HG03039 (cell line): Measurements from ENCODE around the gene ABCA7.

Source experiments
- ATAC-seq: cut with Tn5 transposase; IDR thresholded peaks from one replicate; pipeline ENCODE4 v1.9.1; 2021; ENCODE audit warnings: mild to moderate bottlenecking, moderate library complexity; ENCODE audit not compliant: unreplicated experiment

The ABCA7 gene

GRCh38 chr19:1039646-1040475 is at the start of gene ABCA7:
Gene ABCA7, plus strand, starts transcription at chr19:1040107. Its CDS starts 1,255 bp downstream, at chr19:1041362.
- peak; percentile 67 for ATAC-seq

- ATAC-seq: no peak
Observed at GRCh38 chr19:990119-990571, 49.8 kb upstream of the ABCA7 start.

GRCh38 chr19:990746-991145 is 49.2 kb upstream of the ABCA7 start:
- no peak for ATAC-seq

GRCh38 chr19:991174-991931 is 48.6 kb upstream of the ABCA7 start:
- no peak for ATAC-seq

- ATAC-seq: no peak
Observed at GRCh38 chr19:991932-992669, 47.8 kb upstream of the ABCA7 start.

- no peak for ATAC-seq
Observed at GRCh38 chr19:992670-993055, 47.2 kb upstream of the ABCA7 start.

- ATAC-seq: no peak
Observed at GRCh38 chr19:993361-993830, 46.5 kb upstream of the ABCA7 start.

GRCh38 chr19:993831-994393 is 46.0 kb upstream of the ABCA7 start:
- ATAC-seq: no peak

GRCh38 chr19:994516-994915 is 45.4 kb upstream of the ABCA7 start:
- no peak for ATAC-seq

GRCh38 chr19:995051-995827 is 44.7 kb upstream of the ABCA7 start:
- no peak for ATAC-seq

- no peak for ATAC-seq
Observed at GRCh38 chr19:996051-996838, 43.7 kb upstream of the ABCA7 start.

- no peak for ATAC-seq
Observed at GRCh38 chr19:998064-998463, 41.8 kb upstream of the ABCA7 start.

GRCh38 chr19:999379-999719 is 40.6 kb upstream of the ABCA7 start:
- no peak for ATAC-seq

GRCh38 chr19:1000095-1000494 is 39.8 kb upstream of the ABCA7 start, which contains the start of gene GRIN3B:
Gene GRIN3B, plus strand, starts transcription at chr19:1000419. Its CDS starts 19 bp downstream, at chr19:1000438.
- ATAC-seq: no peak

GRCh38 chr19:1000591-1001537 is 39.0 kb upstream of the ABCA7 start:
- ATAC-seq: no peak

- ATAC-seq: no peak
Observed at GRCh38 chr19:1001538-1002166, 38.3 kb upstream of the ABCA7 start.

- no peak for ATAC-seq
Observed at GRCh38 chr19:1002600-1002999, 37.3 kb upstream of the ABCA7 start.

GRCh38 chr19:1003283-1003682 is 36.6 kb upstream of the ABCA7 start:
- ATAC-seq: no peak
